Stimulated activated naive CD4-positive, alpha-beta T cell treated with Interleukin-2 at 50 U/mL for 16 hours (primary cell): Measurements from ENCODE around the gene RNF141.

Experiments used
- DNase-seq: peaks from one replicate; lab custom pipeline; 2025; lab: John Stamatoyannopoulos, UW

RNF141 gene

DNA sequence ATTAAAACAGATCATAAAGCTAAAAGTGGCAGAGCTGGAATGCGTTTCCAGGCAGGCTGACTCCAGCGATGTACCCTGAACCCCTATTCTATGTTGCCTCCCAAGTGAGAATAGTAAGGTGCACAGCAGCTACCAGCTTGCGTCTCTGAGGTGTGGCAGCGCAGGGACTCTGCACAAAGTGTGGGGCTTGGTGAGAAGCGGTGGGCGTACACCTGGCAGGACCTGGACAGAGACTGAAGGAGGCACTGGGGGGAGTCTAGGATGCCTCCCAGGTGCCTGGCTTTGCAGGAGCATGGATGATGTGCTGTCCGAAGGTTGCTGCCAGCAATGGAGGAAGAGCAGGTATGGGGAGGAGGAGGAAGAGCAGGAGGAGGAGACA, 43.0 kb downstream of the RNF141 start:
- no peak for DNase-seq

GRCh38 chr11:10497371-10498021, 43.5 kb downstream of the RNF141 start:
- no peak for DNase-seq

DNA sequence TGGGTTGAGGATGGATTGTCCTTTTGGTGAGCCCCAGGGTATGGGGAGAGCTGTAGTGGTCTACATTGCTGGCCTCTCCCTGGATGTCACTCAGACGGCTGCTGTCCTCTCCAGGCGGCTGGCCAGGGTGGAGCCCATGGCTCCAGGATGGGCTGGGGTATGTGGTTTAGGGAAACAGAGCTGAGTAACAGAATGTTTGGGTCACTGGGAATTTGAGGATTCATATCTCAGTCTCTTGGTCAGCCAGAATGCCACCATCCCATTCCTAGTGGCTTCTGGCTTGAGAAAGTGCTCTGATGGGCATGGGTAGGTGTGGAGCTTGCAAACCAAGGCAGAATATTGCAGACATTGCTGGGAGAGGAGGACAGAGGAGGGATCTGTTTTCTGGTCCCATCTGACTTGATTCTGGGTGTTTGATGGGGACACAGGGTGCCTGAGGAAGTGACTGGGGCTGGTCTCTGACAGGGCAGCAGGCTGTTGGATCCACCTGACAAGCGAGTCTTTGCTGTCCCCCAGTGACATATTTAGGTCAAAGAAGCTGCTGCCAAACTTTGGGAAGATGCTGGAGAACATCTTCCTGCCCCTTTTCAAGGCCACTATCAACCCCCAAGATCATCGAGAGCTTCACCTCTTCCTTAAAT, 44.6 kb downstream of the RNF141 start:
- DNase-seq: no peak

DNA sequence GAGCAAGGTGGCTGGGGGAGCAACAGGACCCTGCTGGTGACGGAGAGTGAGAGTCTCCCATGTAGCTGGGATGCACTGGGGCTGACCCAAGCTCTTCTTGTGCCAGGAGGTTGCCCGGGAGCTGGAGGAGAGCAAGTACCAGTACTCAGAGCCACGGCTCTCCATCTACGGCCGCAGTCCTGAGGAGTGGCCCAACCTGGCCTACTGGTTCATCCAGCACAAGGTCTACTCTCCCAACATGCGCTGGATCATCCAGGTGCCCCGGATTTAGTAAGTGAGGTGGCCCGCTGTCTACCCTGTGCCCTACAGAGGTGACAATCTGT, 45.6 kb downstream of the RNF141 start:
- DNase-seq: no peak

GRCh38 chr11:10494636-10495463, 46.1 kb downstream of the RNF141 start:
- DNase-seq: no peak

DNA sequence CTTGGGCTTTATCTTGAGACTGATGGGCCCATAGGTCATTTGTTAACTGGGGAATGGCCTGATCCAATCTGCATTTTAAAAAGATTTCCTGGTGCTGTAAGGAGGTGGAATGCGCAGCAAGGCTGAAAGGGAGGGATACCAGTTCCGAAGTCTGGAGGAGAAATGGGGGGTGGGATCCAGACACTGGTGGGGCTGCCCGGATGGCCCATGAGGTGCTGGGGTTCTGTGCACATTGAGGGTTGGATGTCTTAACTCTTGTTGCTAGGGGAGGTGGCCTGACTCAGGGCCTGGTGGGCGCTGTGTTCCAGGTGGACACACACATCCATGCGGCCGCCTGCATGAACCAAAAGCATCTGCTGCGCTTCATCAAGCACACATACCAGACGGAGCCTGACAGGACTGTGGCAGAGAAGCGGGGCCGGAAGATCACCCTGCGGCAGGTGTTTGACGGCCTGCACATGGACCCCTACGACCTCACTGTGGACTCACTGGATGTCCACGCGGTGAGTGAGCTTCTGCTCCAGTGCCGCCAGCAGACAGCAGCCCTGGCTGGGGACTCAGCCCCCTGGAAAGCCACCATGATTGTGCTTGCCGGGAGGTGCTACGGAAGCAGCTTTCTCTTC, 47.8 kb downstream of the RNF141 start:
- no peak for DNase-seq

DNA sequence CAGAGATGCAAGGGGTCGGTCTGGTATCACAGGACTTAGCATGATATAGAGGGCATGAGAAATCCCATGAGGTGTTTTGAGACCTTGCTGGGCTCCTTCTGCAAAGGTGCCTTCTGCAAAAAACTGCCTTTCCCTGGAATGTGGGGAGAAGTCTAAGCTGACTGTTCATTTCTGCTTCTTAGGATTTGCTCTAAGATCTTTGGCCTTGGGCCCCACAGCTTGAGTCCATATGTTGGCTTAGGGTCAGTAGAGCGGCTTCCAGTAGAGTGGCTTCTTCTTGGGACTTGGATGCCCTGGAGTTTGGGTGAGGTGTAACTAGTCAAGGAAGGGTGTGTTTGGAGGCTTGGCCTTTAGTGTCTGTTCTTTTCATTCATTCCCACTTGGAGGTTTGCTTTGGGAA, 48.9 kb downstream of the RNF141 start:
- DNase-seq: no peak

DNA sequence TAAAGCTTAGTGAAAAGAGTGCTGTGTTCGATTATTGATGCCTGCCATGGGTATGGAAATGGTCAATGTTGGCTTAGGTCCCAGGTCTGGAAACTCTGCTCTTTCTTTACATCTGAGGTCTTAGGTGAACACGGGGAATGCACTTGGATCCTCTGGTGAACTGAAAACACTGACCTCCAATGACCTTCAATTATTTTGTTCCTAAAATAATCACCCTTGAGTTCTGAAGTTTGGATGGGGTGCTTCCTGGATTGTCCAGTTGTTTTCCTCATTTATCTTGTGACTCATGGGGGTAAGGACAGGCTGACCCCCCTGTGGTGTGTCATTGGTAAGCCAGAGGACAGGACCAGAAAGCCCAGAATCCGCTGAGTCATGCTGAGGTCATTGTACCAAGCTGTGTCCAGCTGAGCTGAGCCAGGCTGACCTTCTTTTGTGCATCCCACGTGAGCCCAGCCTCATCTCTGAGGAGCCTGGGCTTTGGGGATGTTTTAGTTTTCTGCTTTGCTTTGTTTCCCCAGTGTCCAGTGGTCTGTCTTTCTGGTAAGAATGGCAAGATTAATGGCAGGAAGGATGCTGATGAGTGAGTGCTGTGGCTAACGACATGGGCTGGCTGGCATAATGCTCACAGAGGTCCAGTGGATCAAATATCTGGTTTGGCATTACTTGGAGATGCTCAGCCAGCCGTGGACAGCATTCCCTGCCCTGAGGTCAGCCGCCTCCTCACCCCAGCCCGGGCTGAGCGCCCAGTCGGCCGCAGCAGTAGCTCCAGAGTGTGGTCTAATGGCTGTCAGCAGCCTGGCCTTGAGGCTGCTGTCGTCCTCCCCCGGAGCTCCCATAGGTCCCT, 50.4 kb downstream of the RNF141 start:
- DNase-seq: no peak

DNA sequence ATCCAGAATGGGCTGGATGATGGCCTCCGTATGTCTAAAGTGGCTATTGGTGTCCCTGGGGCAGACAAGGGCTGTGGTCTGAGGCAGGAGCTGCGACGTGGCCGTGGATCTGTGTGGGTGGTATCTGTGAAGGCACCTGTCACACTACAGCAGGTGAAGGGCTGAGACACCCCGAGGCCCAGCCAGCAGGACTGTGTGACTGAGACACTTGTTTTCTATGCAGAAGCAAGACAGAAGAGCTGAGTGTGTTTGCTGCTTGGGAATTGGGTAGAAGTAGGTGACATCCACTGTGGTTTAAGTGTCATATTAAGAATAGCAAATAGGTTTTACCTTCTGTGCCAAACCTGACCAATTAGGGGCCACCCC, 51.0 kb downstream of the RNF141 start:
- no peak for DNase-seq

DNA sequence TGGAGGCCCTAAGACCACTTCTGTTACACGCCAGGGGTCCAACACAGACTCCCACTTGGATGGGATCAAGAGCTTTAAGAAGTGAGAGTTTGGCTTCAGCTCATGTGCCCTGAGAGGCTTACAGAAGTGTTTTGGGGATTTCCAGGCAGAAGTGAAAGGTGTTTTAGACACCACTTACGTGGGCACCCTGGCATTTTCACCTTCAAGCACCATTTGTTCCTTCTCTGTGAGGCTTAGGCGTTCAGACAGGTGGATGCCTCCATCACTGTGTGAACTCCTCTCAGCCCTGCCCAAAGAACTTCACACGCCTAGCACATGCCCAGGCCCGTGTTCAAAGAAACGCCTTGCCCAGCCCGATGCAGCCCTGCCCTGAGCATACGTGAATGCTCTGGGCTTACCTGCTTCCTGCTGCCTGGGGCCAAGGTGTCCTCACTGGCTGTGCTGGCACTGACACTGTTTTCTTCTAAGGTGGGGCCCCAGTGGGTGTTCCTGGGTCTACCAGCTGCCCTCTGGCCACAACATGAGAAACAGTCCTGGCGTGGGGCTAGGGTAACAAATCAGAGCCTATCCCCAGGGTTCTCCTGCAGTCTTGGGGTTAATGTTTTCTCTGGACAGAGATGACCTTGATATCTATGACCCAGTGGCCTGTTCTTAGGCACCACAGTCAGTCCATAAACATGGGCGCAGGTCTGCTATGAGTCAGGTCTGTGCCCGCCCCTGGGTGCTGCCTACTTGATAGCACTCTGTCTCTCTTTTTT, 51.9 kb downstream of the RNF141 start:
- no peak for DNase-seq

GRCh38 chr11:10488121-10488933, 52.7 kb downstream of the RNF141 start:
- no peak for DNase-seq

DNA sequence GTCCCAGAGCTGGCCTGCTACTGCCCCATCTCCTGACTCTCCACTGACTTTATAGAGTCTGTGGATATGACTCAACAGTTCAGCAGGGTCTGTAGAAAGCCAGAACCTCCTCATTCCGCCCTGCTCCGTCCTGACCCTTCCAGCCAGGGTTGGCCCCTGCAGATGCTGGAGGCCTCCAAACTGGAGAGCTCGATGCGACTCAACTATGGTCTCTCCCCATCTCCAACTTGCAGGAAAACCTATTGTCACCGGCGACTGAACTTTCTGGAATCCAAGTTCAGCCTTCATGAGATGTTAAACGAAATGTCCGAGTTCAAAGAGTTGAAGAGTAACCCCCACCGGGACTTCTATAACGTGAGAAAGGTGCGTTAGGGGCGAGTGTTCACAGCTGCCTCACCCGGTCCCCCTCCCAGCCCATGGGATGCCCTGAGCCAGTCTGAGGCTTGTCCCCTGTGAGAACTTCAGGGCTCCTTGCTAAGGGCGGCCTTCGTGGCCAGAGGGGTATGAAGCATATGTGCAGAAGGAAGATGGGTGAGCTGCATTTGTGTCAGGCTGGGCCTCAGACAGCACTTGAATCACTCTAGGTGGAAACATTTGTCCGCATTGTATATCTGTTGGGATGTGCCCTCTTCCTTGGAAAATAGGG, 53.9 kb downstream of the RNF141 start:
- no peak for DNase-seq

- DNase-seq: no peak
These were observed 54.7 kb downstream of the RNF141 start for GRCh38 chr11:10486161-10486840.

GRCh38 chr11:10485646-10486045, 55.3 kb downstream of the RNF141 start:
- DNase-seq: no peak

- no peak for DNase-seq
These were observed 56.4 kb downstream of the RNF141 start for GRCh38 chr11:10484461-10485180.

GRCh38 chr11:10483584-10483983, 57.4 kb downstream of the RNF141 start:
- no peak for DNase-seq

DNA sequence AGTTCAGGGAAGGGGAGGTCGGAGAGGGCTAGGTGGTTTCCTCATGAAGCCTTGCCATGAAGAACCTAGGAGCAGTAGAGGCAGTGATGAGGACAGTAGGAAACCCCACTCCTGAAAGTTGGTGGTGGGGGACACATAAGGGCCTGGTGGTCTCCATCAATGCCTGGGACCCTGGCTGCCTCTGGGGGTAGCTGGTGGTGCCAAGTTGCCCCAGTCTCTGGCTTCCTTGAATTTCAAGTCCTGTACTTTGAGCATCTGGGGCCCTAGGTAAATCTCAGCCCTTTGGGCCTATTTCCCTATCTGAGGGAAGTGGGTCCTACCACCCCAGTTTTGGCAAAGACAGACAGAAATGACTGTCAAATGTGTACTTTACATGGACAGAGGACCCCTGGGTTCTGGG, 57.8 kb downstream of the RNF141 start:
- no peak for DNase-seq

DNA sequence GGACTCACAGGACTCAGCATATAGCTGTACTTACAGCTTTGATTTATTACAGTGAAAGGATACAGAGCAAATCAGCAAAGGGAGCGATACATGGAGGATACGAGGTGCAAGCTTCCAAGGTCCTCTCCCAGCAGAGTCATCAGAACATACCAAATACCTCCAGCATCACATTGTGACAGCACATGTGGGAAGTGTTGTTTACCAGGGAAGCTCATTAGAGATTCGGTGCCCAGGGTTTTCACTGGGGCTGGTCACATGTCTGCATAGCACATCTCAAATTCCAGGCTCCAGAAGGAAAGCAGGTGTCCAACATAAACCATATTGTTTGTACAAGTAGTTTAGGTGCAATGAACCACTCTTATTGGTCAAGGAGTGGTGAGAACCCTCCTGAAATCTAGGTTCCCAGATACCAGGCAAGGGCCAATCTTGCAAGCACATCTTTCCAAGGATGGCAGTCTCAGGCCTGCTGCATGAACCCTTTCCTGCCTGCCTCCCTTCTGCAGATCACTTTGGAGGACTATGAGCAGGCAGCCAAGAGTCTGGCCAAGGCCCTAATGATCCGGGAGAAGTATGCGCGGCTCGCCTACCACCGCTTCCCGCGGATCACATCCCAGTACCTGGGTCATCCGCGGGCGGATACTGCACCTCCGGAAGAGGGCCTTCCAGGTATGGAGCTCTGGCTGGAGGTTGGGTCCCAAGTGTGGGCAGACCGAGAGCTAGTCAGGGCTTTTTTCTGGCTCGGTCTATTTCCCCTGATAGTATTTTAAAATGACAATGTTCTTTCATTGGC, 59.2 kb downstream of the RNF141 start:
- DNase-seq: no peak
